ENCODE measurements around the gene TNS1.

The TNS1 gene

GRCh38 chr2:217944366-217944765 lies 58.4 kb downstream of the TNS1 start:
- no peak overlapping the region for H3K4me3 ChIP-seq (ENCODE audit: low read length, poor library complexity, severe bottlenecking)
- no peaks in the 10 kb centered on the region for H3K79me2 ChIP-seq (ENCODE audit: insufficient read depth, low read length)
- H4K20me1 ChIP-seq (ENCODE audit: insufficient read depth, low read length, poor library complexity, severe bottlenecking), result no peaks in the 10 kb centered on the region
- H3K27me3 ChIP-seq (ENCODE audit: insufficient read depth, low read length, poor library complexity, severe bottlenecking), result no peaks in the 10 kb centered on the region
- H3F3A ChIP-seq (ENCODE audit: low read depth), result no peaks in the 10 kb centered on the region
- no peak overlapping the region for H2AFZ ChIP-seq (ENCODE audit: low read length)
- peaks cover 36% of the 10 kb centered on the region for H3K4me1 ChIP-seq (ENCODE audit: insufficient read depth, low read length, poor library complexity, severe bottlenecking)
- TF ChIP-seq, protein P1, sequence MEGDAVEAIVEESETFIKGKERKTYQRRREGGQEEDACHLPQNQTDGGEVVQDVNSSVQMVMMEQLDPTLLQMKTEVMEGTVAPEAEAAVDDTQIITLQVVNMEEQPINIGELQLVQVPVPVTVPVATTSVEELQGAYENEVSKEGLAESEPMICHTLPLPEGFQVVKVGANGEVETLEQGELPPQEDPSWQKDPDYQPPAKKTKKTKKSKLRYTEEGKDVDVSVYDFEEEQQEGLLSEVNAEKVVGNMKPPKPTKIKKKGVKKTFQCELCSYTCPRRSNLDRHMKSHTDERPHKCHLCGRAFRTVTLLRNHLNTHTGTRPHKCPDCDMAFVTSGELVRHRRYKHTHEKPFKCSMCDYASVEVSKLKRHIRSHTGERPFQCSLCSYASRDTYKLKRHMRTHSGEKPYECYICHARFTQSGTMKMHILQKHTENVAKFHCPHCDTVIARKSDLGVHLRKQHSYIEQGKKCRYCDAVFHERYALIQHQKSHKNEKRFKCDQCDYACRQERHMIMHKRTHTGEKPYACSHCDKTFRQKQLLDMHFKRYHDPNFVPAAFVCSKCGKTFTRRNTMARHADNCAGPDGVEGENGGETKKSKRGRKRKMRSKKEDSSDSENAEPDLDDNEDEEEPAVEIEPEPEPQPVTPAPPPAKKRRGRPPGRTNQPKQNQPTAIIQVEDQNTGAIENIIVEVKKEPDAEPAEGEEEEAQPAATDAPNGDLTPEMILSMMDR (conservative IDR thresholded peaks at IDR 0.05; ENCODE audit: low read length), result no peak
- TF ChIP-seq EZH2phosphoT487 (IDR thresholded peaks at IDR 0.05; ENCODE audit: borderline replicate concordance), result no peak
- no peaks in the 10 kb centered on the region for H3K9me2 ChIP-seq (replicated peaks; ENCODE audit: low read depth, low read length)
- H3K4me2 ChIP-seq (ENCODE audit: low read depth, low read length, poor library complexity, severe bottlenecking), result peak overlapping the region; percentile 71
- peak overlapping the region; percentile 24 for H3K9ac ChIP-seq (ENCODE audit: low read depth, low read length, poor library complexity, severe bottlenecking)
- no peaks in the 10 kb centered on the region for H3K36me3 ChIP-seq (ENCODE audit: insufficient read depth, low read length)
- H3K9me3 ChIP-seq (ENCODE audit: insufficient read depth, low read depth, low read length), result no peaks in the 10 kb centered on the region

- no peaks in the 10 kb centered on the region for H4K20me1 ChIP-seq (ENCODE audit: insufficient read depth, low read length, poor library complexity, severe bottlenecking)
Measured at GRCh38 chr2:217943446-217944321, 59.1 kb downstream of the TNS1 start.

GRCh38 chr2:217942731-217943335 lies 60.0 kb downstream of the TNS1 start:
- Histone ChIP-seq H3F3A (ENCODE audit: low read depth) (no peaks in the 10 kb centered on the region), H3K4me3 (ENCODE audit: low read length, poor library complexity, severe bottlenecking) (peak overlapping the region; percentile 56), H2AFZ (ENCODE audit: low read length) (no peak overlapping the region), H3K9ac (ENCODE audit: low read depth, low read length, poor library complexity, severe bottlenecking) (peak overlapping the region; percentile 45), H3K9me3 (ENCODE audit: insufficient read depth, low read depth, low read length) (no peaks in the 10 kb centered on the region), H3K36me3 (ENCODE audit: insufficient read depth, low read length) (no peaks in the 10 kb centered on the region), H3K9me2 (replicated peaks; ENCODE audit: low read depth, low read length) (no peaks in the 10 kb centered on the region), H3K4me1 (ENCODE audit: insufficient read depth, low read length, poor library complexity, severe bottlenecking) (peaks cover 36% of the 10 kb centered on the region), H3K27me3 (ENCODE audit: insufficient read depth, low read length, poor library complexity, severe bottlenecking) (no peaks in the 10 kb centered on the region), H3K79me2 (ENCODE audit: insufficient read depth, low read length) (no peaks in the 10 kb centered on the region), H3K4me2 (ENCODE audit: low read depth, low read length, poor library complexity, severe bottlenecking) (peak overlapping the region; percentile 71), H4K20me1 (ENCODE audit: insufficient read depth, low read length, poor library complexity, severe bottlenecking) (no peaks in the 10 kb centered on the region)
- TF ChIP-seq, protein P1 (conservative IDR thresholded peaks at IDR 0.05; ENCODE audit: low read length), result no peak
- no peak for TF ChIP-seq EZH2phosphoT487 (IDR thresholded peaks at IDR 0.05; ENCODE audit: borderline replicate concordance)

More at GRCh38 chr2:217943446-217944321, 59.1 kb downstream of the TNS1 start:
- no peaks in the 10 kb centered on the region for H3K27me3 ChIP-seq (ENCODE audit: insufficient read depth, low read length, poor library complexity, severe bottlenecking)
- peak overlapping the region; percentile 56 for H3K4me3 ChIP-seq (ENCODE audit: low read length, poor library complexity, severe bottlenecking)
- H3K9me3 ChIP-seq (ENCODE audit: insufficient read depth, low read depth, low read length), result no peaks in the 10 kb centered on the region
- no peaks in the 10 kb centered on the region for H3F3A ChIP-seq (ENCODE audit: low read depth)
- H2AFZ ChIP-seq (ENCODE audit: low read length), result no peak overlapping the region
- TF ChIP-seq, protein P1 (conservative IDR thresholded peaks at IDR 0.05; ENCODE audit: low read length), result peak; percentile 24; the same call in 1 of the 2 replicates
- no peak for TF ChIP-seq EZH2phosphoT487 (IDR thresholded peaks at IDR 0.05; ENCODE audit: borderline replicate concordance)
- peak overlapping the region; percentile 71 for H3K4me2 ChIP-seq (ENCODE audit: low read depth, low read length, poor library complexity, severe bottlenecking)
- no peaks in the 10 kb centered on the region for H3K36me3 ChIP-seq (ENCODE audit: insufficient read depth, low read length)
- peak overlapping the region; percentile 45 for H3K9ac ChIP-seq (ENCODE audit: low read depth, low read length, poor library complexity, severe bottlenecking)
- no peaks in the 10 kb centered on the region for H3K79me2 ChIP-seq (ENCODE audit: insufficient read depth, low read length)
- no peaks in the 10 kb centered on the region for H3K9me2 ChIP-seq (replicated peaks; ENCODE audit: low read depth, low read length)
- H3K4me1 ChIP-seq (ENCODE audit: insufficient read depth, low read length, poor library complexity, severe bottlenecking), result peaks cover 36% of the 10 kb centered on the region

Data from Loucy (cell line).